Body of pancreas (tissue), 4 donors: ENCODE data around the gene GLI3. TPM values are rescaled to one million over a fixed set of nuclear protein-coding genes. Genes with fewer than 3 reads are reported as not detected.

Source experiments
- ATAC-seq: fragments of 150-250 bp; one replicate; pipeline ENCODE4 v1.9.1; 2016
- DNase-seq, 4 donors: peaks; one replicate each; pipeline ENCODE4 v3.0.0-alpha.2; 2019
- H3K27ac ChIP-seq, 4 donors: fragments of 200-600 bp; sonication (generic); 1 replicate in 3 of 4; 2 replicates in 1 of 4; pipeline versions ENCODE4 v1.5.1 to v1.6.1; 2016 to 2019; ENCODE audit warnings: mild to moderate bottlenecking in 1 of 4, mixed read lengths in 1 of 4, moderate library complexity in 1 of 4
- H3K27me3 ChIP-seq, 2 donors: fragments of 200-600 bp; sonication (generic); one replicate each; pipeline ENCODE4 v1.6.0; 2016; ENCODE audit warnings: mild to moderate bottlenecking in 1 of 2
- H3K36me3 ChIP-seq, 2 donors: fragments of 200-600 bp; sonication (generic); replicated peaks in 1 of 2; 2 replicates each; pipeline ENCODE4 v1.5.1; 2016; ENCODE audit warnings: low read depth in 2 of 2; ENCODE audit not compliant: insufficient read depth in 1 of 2
- H3K4me1 ChIP-seq: fragments of 200-600 bp; sonication (generic); one replicate; pipeline ENCODE4 v1.6.0; 2016
- H3K4me3 ChIP-seq, 2 donors: fragments of 200-600 bp; sonication (generic); 1 replicate in 1 of 2; 2 replicates in 1 of 2; pipeline ENCODE4 v1.5.1; 2016 to 2019
- H3K9me3 ChIP-seq, 3 donors: fragments of 200-600 bp; sonication (generic); 1 replicate in 2 of 3; 2 replicates in 1 of 3; pipeline ENCODE4 v1.5.1; 2016
- POLR2A ChIP-seq, 3 donors: fragments of 450-650 bp; IDR thresholded peaks; one replicate each; pipeline ENCODE4 v1.6.1; 2016; ENCODE audit warnings: antibody characterized with exemption in 3 of 3, mild to moderate bottlenecking in 2 of 3
- WGBS, 2 donors: methylation state at CpG; one replicate each; pipeline ENCODE4 v1.1.5; 2017; 5-methylcytosine and 5-hydroxymethylcytosine counted together
- intact Hi-C: fragments of 100-400 bp; cut with DNase I; formaldehyde crosslinking; loops from one replicate; pipeline ENCODE4 v1.15.1; 2023
- total RNA-seq, 2 donors: library from RNA; depleted of rRNA; stranded (reverse); fragments of >200 nt; gene quantifications; one replicate each; pipeline ENCODE4 v1.1.0, GENCODE V29; 2016
- TF ChIP-seq, protein P1 (sequence below), 7 experiments: fragments of 450-650 bp in 4 of 7; fragments of 200-600 bp in 3 of 7; sonication (generic) in 3 of 7; IDR thresholded peaks; one replicate each; pipeline ENCODE4 v1.5.1; 2016 to 2019; ENCODE audit warnings: antibody characterized with exemption in 7 of 7

GLI3 gene
- total RNA-seq, 2 donors from 2014 or later = 1.0 to 2.0 TPM

DNA sequence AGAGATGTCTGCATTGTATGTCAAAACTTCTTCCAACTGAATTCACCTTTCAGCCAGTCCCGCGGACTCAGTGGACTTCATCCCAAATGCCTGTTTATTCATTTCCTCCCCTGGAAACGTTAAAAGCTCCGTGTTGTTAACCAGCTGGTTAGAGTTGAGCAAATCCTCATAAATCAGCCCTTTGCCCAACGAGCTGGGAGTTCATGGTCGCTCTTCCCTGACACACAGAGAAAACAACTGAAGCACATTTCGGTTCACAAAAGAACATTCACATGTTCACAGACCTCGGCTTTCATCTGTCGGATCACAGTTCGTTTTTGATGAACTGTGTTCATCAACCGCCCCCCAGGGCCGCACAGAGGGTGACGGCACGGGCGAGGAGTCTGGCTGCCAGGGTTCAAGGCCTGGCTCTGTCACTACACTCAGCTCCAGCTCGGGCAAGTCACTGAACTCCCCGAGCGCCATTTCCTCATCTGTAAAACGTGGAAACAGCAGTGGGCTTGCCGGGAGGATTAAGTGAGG is 62.6 kb downstream of the GLI3 start:
- peak in 1 of 4 donors; percentile 11 for DNase-seq
- 45 to 58% methylated on average over 19 to 20 of the region's 20 CpGs for WGBS, 2 donors
- ATAC-seq = no peak
- H3K27ac ChIP-seq = no peak overlapping the region
- H3K27me3 ChIP-seq = no peaks in the 10 kb centered on the region
- no peak for TF ChIP-seq POLR2A (IDR thresholded peaks at IDR 0.05)
- TF ChIP-seq, protein P1, sequence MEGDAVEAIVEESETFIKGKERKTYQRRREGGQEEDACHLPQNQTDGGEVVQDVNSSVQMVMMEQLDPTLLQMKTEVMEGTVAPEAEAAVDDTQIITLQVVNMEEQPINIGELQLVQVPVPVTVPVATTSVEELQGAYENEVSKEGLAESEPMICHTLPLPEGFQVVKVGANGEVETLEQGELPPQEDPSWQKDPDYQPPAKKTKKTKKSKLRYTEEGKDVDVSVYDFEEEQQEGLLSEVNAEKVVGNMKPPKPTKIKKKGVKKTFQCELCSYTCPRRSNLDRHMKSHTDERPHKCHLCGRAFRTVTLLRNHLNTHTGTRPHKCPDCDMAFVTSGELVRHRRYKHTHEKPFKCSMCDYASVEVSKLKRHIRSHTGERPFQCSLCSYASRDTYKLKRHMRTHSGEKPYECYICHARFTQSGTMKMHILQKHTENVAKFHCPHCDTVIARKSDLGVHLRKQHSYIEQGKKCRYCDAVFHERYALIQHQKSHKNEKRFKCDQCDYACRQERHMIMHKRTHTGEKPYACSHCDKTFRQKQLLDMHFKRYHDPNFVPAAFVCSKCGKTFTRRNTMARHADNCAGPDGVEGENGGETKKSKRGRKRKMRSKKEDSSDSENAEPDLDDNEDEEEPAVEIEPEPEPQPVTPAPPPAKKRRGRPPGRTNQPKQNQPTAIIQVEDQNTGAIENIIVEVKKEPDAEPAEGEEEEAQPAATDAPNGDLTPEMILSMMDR (IDR thresholded peaks at IDR 0.05) = no peak
- no peaks in the 10 kb centered on the region for H3K36me3 ChIP-seq
- H3K4me3 ChIP-seq = no peak overlapping the region
- H3K9me3 ChIP-seq = no peaks in the 10 kb centered on the region
- intact Hi-C loops = no loop called here
- H3K4me1 ChIP-seq = no peaks in the 10 kb centered on the region

DNA sequence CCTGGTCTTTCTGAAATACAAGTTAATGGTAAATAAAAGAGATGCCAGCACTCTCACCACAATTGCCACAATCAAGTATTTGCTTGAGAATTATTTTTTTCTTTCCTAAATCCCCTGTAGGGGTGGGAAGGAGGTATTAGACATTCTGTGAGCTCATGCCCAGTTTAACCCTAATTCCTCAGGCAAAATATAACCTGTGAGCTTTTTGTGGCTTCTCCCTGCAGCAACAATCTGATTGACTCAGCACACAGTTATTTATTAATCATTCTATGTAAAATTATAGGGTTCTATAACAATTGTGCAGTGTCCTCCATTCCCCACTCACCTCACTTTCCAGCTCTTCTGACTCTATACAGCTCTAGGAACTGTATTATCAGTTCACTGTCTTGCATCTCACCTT is 66.3 kb downstream of the GLI3 start:
- no peaks in the 10 kb centered on the region for H3K36me3 ChIP-seq
- H3K27me3 ChIP-seq = no peaks in the 10 kb centered on the region
- DNase-seq = no peak
- H3K4me3 ChIP-seq = no peak overlapping the region
- ATAC-seq = no peak
- intact Hi-C loops = no loop called here
- H3K27ac ChIP-seq = no peak overlapping the region
- H3K9me3 ChIP-seq = no peaks in the 10 kb centered on the region
- no peak for TF ChIP-seq POLR2A (IDR thresholded peaks at IDR 0.05)
- TF ChIP-seq, protein P1 (IDR thresholded peaks at IDR 0.05) = no peak
- no peaks in the 10 kb centered on the region for H3K4me1 ChIP-seq

DNA sequence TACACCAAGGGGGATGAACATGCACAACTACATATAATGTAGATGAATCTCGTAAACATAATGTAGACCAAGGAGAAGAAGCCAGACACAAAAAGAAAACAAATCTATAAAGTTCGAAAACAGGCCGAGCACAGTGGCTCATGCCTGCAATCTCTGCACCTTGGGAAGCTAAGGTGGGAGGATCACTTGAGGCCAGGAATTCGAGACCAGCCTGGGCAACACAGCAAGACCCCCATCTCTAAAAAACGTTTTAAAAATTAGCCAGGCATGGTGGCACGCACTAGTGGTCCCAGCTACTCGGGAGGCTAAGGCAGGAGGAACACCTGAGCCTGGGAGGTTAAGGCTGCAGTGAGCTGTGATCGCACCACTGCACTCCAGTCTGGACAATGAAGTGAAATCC is 68.5 kb downstream of the GLI3 start:
- TF ChIP-seq, protein P1 (IDR thresholded peaks at IDR 0.05) = no peak
- TF ChIP-seq POLR2A (IDR thresholded peaks at IDR 0.05) = no peak
- intact Hi-C loops = no loop called here
- no peaks in the 10 kb centered on the region for H3K36me3 ChIP-seq
- no peaks in the 10 kb centered on the region for H3K9me3 ChIP-seq
- H3K27ac ChIP-seq = no peak overlapping the region
- H3K4me1 ChIP-seq = no peaks in the 10 kb centered on the region
- 58 to 68% methylated on average over 8 of the region's 8 CpGs for WGBS, 2 donors
- ATAC-seq = no peak
- DNase-seq = no peak
- H3K4me3 ChIP-seq = no peak overlapping the region
- H3K27me3 ChIP-seq = no peaks in the 10 kb centered on the region

DNA sequence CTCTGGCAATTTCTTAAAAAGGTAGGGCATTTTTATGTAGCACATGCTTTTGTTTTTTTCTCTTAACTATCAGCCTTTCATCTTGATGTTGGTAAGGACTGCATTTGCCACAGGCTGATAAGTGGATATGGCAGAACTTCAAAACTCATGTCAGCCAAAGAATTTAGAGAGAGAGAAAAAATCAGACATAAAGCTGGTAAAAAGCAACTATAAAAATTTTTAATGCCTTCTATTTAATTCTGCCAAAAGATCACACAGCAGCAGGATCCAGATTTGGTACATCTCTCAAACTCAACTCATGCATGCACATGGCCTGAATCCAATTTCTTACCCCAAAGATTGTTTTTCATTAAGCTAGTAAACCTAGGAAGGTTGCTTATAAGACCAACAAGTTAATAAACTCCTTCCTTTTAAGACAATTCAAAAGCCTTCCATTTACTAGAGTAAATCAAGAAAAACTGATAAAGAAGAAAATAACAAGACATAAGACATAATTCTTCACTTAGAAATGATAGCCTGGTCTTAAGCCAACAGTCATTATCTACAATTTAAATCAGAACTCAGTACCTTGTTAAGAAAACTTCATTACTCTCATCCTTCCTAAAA is 69.3 kb downstream of the GLI3 start:
- Histone ChIP-seq H3K36me3 (no peaks in the 10 kb centered on the region), H3K4me1 (no peaks in the 10 kb centered on the region), H3K4me3 (no peak overlapping the region), H3K9me3 (no peaks in the 10 kb centered on the region), H3K27ac (no peak overlapping the region), H3K27me3 (no peaks in the 10 kb centered on the region)
- ATAC-seq (no peak), DNase-seq (no peak)
- TF ChIP-seq, protein P1 (IDR thresholded peaks at IDR 0.05) = no peak
- no peak for TF ChIP-seq POLR2A (IDR thresholded peaks at IDR 0.05)
- intact Hi-C loops = no loop called here

DNA sequence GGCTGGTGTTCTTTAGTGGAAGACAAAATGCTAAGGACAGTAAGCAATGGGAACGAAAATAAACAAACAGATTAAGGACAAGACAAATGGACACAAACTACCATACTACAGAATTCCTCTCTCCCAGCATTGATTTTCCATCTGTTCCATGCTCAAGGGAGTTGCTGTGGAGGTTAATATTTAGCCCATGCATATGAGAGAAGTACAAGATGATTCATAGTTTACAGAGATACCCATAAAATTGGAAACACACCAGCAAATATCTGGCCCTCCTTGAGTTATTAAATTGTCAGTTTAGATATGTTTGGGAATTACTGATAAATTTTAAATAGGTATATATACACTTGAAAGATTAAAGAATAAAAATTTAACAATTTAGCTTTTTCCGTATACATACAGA is 69.8 kb downstream of the GLI3 start:
- no peak for DNase-seq
- no peak for ATAC-seq
- no peaks in the 10 kb centered on the region for H3K36me3 ChIP-seq
- H3K4me3 ChIP-seq = no peak overlapping the region
- WGBS, 2 donors = 25 to 33% methylated on average over 2 of the region's 2 CpGs
- H3K4me1 ChIP-seq = no peaks in the 10 kb centered on the region
- TF ChIP-seq, protein P1 (IDR thresholded peaks at IDR 0.05) = no peak
- no peak for TF ChIP-seq POLR2A (IDR thresholded peaks at IDR 0.05)
- intact Hi-C loops = no loop called here
- no peaks in the 10 kb centered on the region for H3K27me3 ChIP-seq
- H3K9me3 ChIP-seq = no peaks in the 10 kb centered on the region
- H3K27ac ChIP-seq = no peak overlapping the region
